Peyer's patch (tissue), 4 donors: Measurements from ENCODE around the gene NDUFV1. TPM values are rescaled to one million over a fixed set of nuclear protein-coding genes. Genes with fewer than 3 reads are reported as not detected.

ENCODE experiments used
- small RNA-seq, 2 donors: library from RNA; depleted of rRNA; stranded (forward); fragments of <200 nt; gene quantifications; one replicate each; pipeline ENCODE3, GENCODE V24; 2016
- total RNA-seq, 4 donors: library from RNA; depleted of rRNA; stranded (reverse); fragments of >200 nt; gene quantifications; one replicate each; pipeline ENCODE4 v1.1.0, GENCODE V29; 2016

The NDUFV1 gene
- total RNA-seq, 4 donors from 2014 or later, result 297 to 532 (median 329) TPM

Small RNA genes lying within 50 kb of the gene (small RNA-seq; reads per million reads assigned to genes)
- gene AP003385.3, result 0 reads per million in 2 donors

Other genes starting within 250 kb of the NDUFV1 start
- 10 to 100 TPM in 2 of 4 donors, 1 to 10 TPM in 2; 1.2 to 14.9 (median 7.5) TPM for gene CLCF1, start 233.3 kb upstream of the NDUFV1 start, total RNA-seq
- 10 to 100 TPM; 37.0 to 73.4 (median 61.6) TPM for gene RAD9A, start 214.9 kb upstream of the NDUFV1 start, total RNA-seq
- 100 to 1,000 TPM; 156 to 213 (median 177) TPM for gene PPP1CA, start 205.1 kb upstream of the NDUFV1 start, total RNA-seq
- gene TBC1D10C, start 202.9 kb upstream of the NDUFV1 start, total RNA-seq, result 10 to 100 TPM in 2 of 4 donors, 1 to 10 TPM in 2; 5.6 to 53.6 (median 9.3) TPM
- gene CARNS1, start 191.3 kb upstream of the NDUFV1 start, total RNA-seq, result 1 to 10 TPM in 1 of 4 donors, under 1 TPM in 2, not detected in 1; 0.54 to 1.2 (median 0.83) TPM
- gene RPS6KB2, start 178.4 kb upstream of the NDUFV1 start, total RNA-seq, result 10 to 100 TPM; 58.0 to 88.3 (median 63.5) TPM
- gene PTPRCAP, start 169.3 kb upstream of the NDUFV1 start, total RNA-seq, result 10 to 100 TPM; 17.3 to 56.9 (median 21.7) TPM
- 100 to 1,000 TPM in 3 of 4 donors, 10 to 100 TPM in 1; 68.5 to 161 (median 138) TPM for gene CORO1B, start 163.5 kb upstream of the NDUFV1 start, total RNA-seq
- not detected for gene GPR152, start 154.2 kb upstream of the NDUFV1 start, total RNA-seq
- 1 to 10 TPM in 1 of 4 donors, under 1 TPM in 2, not detected in 1; 0.85 to 3.3 (median 0.94) TPM for gene CABP4, start 151.6 kb upstream of the NDUFV1 start, total RNA-seq
- 100 to 1,000 TPM in 1 of 4 donors, 10 to 100 TPM in 3; 80.0 to 126 (median 86.1) TPM for gene TMEM134, start 137.7 kb upstream of the NDUFV1 start, total RNA-seq
- 10 to 100 TPM; 39.9 to 75.9 (median 58.4) TPM for gene AIP, start 123.9 kb upstream of the NDUFV1 start, total RNA-seq
- 100 to 1,000 TPM in 3 of 4 donors, 10 to 100 TPM in 1; 94.4 to 126 (median 109) TPM for gene PITPNM1, start 101.6 kb upstream of the NDUFV1 start, total RNA-seq
- 10 to 100 TPM; 60.4 to 97.7 (median 77.2) TPM for gene CDK2AP2, start 98.8 kb upstream of the NDUFV1 start, total RNA-seq
- not detected for gene CABP2, start 83.5 kb upstream of the NDUFV1 start, total RNA-seq
- gene GSTP1, start 23.1 kb upstream of the NDUFV1 start, total RNA-seq, result 100 to 1,000 TPM; 237 to 451 (median 419) TPM
- 10 to 100 TPM in 3 of 4 donors, 1 to 10 TPM in 1; 5.0 to 64.1 (median 45.4) TPM for gene NUDT8, start 23.0 kb downstream of the NDUFV1 start, total RNA-seq
- gene TBX10, start 32.8 kb downstream of the NDUFV1 start, total RNA-seq, result 10 to 100 TPM in 3 of 4 donors, not detected in 1; 16.9 to 82.5 (median 64.1) TPM
- gene ACY3, start 43.8 kb downstream of the NDUFV1 start, total RNA-seq, result 100 to 1,000 TPM in 2 of 4 donors, 10 to 100 TPM in 2; 12.4 to 176 (median 105) TPM
- not detected for gene ALDH3B2, start 67.7 kb downstream of the NDUFV1 start, total RNA-seq